NCI-H1105 (cell line): ENCODE data around the gene SPPL2A.
A peak's percentile ranks its signal among the peaks of the same experiment; 100 is the strongest.
"Not testable (repeated sequence)": the region's sequence is repeated elsewhere in the genome, so short reads cannot be mapped to it uniquely, and the experiment has no call there.

ENCODE experiments used
- DNase-seq: peaks from one replicate; lab custom pipeline; 2025; lab: John Stamatoyannopoulos, UW

Gene SPPL2A

GRCh38 chr15:50765195-50765967, at the start of gene SPPL2A:
TSS of gene SPPL2A (minus strand) at chr15:50765706. CDS start at chr15:50765533, 173 bp downstream.
- peak; percentile 43 for DNase-seq

DNA sequence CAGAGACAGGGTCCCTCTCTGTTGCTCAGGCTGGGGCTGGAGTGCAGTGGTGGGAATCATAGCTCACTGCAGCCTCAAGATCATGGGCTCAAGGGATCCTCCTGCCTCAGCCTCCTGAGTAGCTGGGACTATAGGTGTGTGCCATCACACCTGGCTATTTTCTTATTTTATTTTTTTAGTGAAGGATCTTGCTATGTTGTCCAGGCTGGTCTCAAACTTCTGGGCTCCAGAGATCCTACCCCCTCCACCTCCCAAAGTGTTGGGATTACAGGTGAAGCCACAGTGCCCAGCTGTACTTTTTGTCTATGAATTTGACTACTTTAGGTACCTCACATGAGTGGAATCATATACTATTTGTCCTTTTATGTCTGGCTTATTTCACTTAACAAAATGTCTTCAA, 49.1 kb upstream of the SPPL2A start:
- DNase-seq = no peak

- no peak for DNase-seq
Measured at GRCh38 chr15:50813865-50814264, 48.4 kb upstream of the SPPL2A start.

DNA sequence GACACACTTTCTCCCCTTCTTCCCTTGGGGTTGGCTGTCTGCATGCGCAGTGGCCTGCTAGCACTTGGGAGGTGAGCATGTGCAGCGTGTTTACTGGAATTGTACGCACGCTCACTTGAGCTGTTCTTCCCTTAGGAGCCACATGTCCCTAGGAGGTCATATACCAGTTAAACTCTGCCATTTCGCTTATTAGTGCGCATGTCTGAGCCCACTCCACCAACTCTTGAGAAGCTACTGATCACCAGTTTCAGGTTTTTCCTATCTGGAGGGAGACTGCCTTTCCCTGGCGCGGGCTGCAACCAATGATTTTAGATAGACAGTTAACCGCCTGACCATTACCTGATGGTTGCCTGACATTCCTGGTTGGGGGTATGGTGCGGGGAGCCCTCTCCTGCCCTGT, 47.6 kb upstream of the SPPL2A start:
- DNase-seq = no peak

GRCh38 chr15:50812181-50812506, 46.6 kb upstream of the SPPL2A start:
- not testable (repeated sequence) for DNase-seq

DNA sequence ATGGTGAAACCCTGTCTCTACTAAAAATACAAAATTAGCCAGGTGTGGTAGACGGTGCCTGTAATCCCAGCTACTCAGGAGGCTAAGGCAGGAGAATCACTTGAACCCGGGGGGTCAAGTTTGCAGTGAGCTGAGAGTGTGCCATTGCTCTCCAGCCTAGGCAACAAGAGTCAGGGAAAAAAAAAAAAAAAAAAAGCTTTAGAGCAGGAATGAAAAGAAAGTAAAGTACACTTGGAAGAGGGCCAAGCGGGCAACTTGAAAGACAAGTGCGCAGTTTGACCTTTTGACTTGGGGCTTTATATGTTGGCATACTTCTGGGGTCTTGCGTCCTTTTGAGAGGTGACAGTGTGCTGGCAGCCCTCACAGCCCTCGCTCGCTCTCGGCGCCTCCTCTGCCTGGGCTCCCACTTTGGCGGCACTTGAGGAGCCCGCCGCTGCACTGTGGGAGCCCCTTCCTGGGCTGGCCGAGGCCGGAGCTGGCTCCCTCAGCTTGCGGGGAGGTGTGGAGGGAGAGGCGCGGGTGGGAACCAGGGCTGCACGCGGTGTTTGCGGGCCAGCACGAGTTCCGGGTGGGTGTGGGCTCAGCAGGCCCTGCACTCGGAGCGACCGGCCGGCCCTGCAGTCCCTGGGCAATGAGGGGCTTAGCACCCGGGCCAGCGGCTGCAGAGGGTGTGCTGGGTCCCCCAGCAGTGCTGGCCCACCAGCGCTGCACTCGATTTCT, 46.1 kb upstream of the SPPL2A start:
- DNase-seq = not testable (repeated sequence)

DNA sequence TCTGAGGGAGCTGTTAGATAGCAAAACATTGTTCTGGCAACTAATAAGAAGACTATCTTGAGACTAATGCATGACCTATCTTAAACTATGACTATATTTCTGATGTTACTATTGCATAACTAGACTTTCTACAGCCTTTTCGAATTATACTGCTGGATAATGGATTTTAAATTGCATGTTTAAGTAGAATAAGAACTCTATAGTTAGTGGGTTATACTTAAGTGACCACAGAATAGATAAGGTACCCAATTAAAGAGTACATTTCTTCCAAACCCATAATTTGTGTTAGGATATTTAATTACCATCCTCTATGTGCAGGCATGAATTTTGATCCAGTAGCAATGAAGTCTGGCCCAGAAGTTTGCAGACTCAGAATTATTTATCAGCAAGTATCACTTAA, 44.6 kb upstream of the SPPL2A start:
- DNase-seq = no peak

DNA sequence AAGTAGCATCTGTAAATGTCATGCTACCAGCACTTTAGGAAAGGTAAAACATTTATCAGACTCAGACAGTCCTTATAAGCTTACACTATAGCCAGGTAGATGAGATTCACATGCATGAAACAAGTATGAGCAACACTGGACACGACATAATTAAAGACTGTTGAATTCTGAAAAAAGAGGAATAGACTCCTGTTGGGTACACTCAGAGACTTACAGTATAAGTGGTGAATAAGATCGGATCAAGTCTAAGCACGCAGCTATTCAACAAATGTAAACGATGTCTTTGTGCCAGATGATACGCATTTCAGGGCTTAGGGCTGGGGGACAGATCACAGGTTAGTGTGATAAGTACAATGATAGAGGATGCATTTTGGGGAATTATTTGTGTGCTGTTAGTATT, 43.2 kb upstream of the SPPL2A start:
- DNase-seq = no peak

DNA sequence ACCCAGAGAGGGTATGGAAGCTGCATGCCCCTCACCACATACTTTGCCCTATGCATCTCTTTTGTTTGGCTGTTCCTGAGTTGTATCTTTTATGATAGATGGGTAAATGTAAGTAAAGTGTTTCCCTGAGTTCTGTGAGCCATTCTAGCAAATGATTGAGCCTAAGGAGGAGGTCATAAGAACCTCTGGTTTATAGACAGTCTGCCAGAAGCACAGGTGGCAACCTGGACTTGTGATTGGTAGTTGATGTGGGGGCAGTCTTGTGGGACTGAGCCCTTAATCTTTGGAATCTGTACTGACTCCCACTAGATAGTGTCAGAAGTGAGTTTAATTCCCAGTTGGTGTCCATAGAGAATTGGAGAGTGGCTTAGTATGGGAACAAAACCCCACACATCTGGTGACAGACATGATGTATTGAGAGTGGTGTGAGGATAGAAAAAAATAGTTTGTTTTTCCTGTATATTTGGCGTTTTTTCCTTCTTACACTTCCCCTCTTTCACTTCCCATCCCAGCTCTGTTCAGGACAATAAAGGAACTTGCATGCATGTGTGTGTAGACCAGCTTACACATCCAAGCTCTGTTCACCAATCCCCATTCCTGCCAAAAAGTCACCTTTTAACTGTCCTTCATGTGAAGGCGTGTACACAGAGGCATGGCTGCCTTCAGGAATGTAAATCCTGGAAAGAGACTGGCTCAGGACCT, 38.1 kb upstream of the SPPL2A start:
- DNase-seq = no peak

DNA sequence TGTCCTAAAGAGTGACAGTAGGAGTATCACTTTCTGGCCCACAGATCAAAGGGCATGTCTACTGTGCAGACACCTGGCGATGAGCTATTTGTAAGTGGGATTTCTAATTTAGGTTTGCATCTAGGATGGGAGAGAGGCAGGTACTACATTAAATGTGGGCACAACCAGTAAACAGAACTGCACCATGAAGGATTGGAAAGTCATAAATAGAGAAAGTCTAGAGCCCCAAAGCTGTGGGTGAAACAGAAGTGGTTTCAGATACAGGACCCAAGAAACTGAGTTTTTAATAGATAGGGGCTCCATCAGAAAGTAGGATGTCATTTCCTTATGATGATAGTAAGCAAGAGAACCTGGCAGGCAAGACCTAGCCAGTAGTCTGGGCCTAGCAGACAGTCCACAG, 35.2 kb upstream of the SPPL2A start:
- no peak for DNase-seq

- DNase-seq = no peak
Measured at GRCh38 chr15:50798684-50799083, 33.2 kb upstream of the SPPL2A start.

GRCh38 chr15:50797926-50798325, 32.4 kb upstream of the SPPL2A start:
- DNase-seq = peak; percentile 50

DNA sequence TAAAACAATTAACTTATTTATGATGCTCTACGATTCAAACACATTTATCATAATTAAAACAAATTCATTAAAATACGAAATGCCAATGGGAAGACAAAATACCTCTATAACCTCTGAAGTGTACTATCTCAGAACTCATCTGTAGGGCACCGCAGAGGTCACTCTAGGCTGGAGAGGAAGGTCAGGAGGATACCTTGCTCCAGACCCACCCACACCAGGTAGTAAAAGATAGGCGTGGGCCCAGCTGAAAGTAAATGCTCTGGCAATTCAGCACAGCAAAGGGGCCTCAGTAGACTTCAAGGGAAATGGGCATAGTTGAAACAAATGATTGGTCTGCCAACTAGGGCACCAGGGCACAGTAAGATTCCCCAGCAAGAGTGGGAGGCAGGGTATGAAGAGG, 26.0 kb upstream of the SPPL2A start:
- DNase-seq = no peak

- no peak for DNase-seq
Measured at GRCh38 chr15:50790778-50791453, 25.4 kb upstream of the SPPL2A start.

- DNase-seq = no peak
Measured at GRCh38 chr15:50786871-50787270, 21.4 kb upstream of the SPPL2A start.

- no peak for DNase-seq
Measured at GRCh38 chr15:50786438-50786837, 20.9 kb upstream of the SPPL2A start.

- no peak for DNase-seq
Measured at GRCh38 chr15:50783895-50784294, 18.4 kb upstream of the SPPL2A start.

DNA sequence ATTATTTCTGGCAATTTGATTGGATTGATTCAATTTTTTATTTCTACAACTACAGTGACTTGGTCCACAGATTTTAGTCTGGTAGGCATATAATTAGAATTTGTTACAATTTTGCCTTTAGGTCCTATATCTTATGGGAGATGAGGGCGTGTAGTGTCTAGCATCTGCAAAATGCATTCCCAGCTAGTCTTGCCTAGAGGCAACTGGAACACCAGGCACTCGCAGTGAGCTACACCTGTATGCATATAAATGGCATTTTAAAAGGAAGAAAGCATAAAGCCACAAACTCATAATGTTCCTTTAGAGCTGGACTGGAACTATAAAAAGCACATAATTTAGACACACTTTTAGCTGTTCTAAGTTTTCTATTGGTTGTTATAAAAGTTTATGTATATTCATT, 17.9 kb upstream of the SPPL2A start:
- no peak for DNase-seq

GRCh38 chr15:50778086-50778485, 12.6 kb upstream of the SPPL2A start:
- DNase-seq = no peak

GRCh38 chr15:50777042-50777441, 11.5 kb upstream of the SPPL2A start:
- no peak for DNase-seq

DNA sequence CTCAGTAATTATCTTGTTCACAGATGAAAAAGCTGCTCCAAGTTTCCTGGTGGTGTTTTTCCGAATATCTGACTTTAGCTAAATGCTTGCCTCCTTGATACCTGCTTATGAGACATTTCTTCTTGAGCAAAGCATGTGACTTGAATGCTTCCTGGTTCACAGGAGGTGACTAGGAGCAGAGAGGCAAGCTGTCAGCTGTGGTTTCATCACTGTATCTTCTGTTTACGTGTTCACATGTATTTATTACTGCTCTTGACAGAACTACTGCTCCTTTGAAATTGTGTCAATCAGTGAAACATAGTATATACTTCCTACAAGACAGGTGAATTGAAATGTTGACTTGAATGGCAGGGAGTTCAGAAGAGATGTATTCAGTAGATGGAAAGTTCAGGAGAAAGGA, 8.9 kb upstream of the SPPL2A start:
- no peak for DNase-seq

DNA sequence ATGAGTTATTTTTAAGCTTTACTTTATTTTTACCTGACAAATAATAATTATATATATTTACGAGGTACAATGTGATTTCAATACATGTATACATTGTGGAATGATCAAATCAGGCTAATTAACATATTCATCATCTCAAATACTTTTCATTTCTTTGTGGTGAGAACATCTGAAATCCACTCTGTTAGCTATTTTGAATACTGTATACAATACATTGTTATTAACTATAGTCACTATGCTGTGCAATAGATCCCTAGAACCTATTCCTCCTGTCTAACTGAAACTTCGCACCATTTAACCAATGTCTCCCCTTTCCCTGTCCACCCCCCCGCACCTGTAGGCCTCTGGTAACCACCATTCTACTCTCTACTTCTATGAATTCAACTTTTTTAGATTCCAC, 7.9 kb upstream of the SPPL2A start:
- no peak for DNase-seq
